ENCODE measurements around the gene MEF2D.
A peak's percentile ranks its signal among the peaks of the same experiment; 100 is the strongest.

The MEF2D gene

GRCh38 chr1:156438278-156438987, 62.1 kb downstream of the MEF2D start:
- Histone ChIP-seq H3K4me3 (no peak overlapping the region), H3K27ac (no peak overlapping the region)
- no peak for TF ChIP-seq CTCF (IDR thresholded peaks at IDR 0.05)
- DNase-seq (ENCODE audit: low spot score), result no peak

GRCh38 chr1:156437037-156437867, 63.3 kb downstream of the MEF2D start:
- Histone ChIP-seq H3K27ac (no peak overlapping the region), H3K4me3 (no peak overlapping the region)
- DNase-seq (ENCODE audit: low spot score), result no peak
- no peak for TF ChIP-seq CTCF (IDR thresholded peaks at IDR 0.05)

GRCh38 chr1:156436141-156437036, 64.2 kb downstream of the MEF2D start:
- Histone ChIP-seq H3K4me3 (peak overlapping the region; percentile 65), H3K27ac (no peak overlapping the region)
- DNase-seq (ENCODE audit: low spot score), result no peak
- no peak for TF ChIP-seq CTCF (IDR thresholded peaks at IDR 0.05)

GRCh38 chr1:156435545-156436140, 64.9 kb downstream of the MEF2D start:
- H3K27ac ChIP-seq, result no peak overlapping the region
- no peak for DNase-seq (ENCODE audit: low spot score)
- no peak for TF ChIP-seq CTCF (IDR thresholded peaks at IDR 0.05)
- peak overlapping the region; percentile 65 for H3K4me3 ChIP-seq

- Histone ChIP-seq H3K4me3 (peak overlapping the region; percentile 65), H3K27ac (no peak overlapping the region)
- DNase-seq (ENCODE audit: low spot score), result no peak
- no peak for TF ChIP-seq CTCF (IDR thresholded peaks at IDR 0.05)
These were observed 65.5 kb downstream of the MEF2D start for GRCh38 chr1:156434989-156435544.

- no peak for DNase-seq (ENCODE audit: low spot score)
- no peak overlapping the region for H3K27ac ChIP-seq
- TF ChIP-seq CTCF (IDR thresholded peaks at IDR 0.05), result no peak
- H3K4me3 ChIP-seq, result no peak overlapping the region
These were observed 67.0 kb downstream of the MEF2D start for GRCh38 chr1:156433602-156434001.

Measured in coronary artery (tissue), 2 donors.